ENCODE measurements around the gene EEF1G. TPM values are rescaled to one million over a fixed set of nuclear protein-coding genes. Genes with fewer than 3 reads are reported as not detected.

Gene EEF1G
- total RNA-seq, 1 experiment from 2014 or later = 3,525 TPM

- in situ Hi-C loops (cut with HindIII; ENCODE audit: low sequenced_read_pairs) = no loop called here
- peak; percentile 58 for DNase-seq (ENCODE audit: low spot score)
Observed at GRCh38 chr11:62545437-62546243, 28.1 kb downstream of the EEF1G start.

GRCh38 chr11:62544581-62545436, 28.9 kb downstream of the EEF1G start:
- in situ Hi-C loops (cut with HindIII; ENCODE audit: low sequenced_read_pairs) = no loop called here
- no peak for DNase-seq (ENCODE audit: low spot score)

DNA sequence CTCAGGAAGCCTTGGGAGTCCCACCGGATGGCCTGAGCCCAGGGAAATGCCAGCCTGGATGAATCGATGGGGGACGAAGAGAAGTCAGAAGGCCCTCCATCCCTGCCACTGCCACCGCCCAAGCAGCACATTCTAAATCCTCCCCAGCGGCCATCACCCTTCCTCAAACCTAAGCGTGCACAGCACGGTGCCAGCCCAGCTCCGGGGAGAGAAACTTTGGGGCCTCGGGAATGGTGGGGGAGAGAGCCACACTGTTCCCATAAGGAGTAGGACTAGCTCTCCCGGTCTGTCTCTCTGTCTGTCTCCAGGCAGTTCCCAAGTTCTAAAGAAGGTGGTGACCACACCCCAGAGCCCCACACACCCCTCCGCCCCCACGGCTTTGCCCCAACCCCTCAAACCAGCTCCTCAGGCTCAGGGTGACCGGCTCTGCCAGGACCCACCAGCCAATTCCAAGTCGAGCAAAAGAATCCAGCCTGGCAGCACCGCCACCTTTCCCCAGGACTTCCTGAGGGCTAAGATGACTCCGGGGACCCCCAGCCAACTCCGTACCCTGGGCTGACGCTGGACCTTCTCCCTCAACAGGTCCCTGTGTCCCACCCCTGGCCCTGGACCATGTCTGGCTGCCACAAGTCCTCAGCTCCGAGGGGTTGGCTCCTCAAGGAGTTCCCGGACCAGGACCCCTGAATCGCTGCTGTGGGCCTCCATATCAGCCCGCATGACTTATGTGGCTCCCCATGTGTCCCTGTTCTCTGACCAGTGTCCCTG, 29.8 kb downstream of the EEF1G start:
- no peak for DNase-seq (ENCODE audit: low spot score)
- in situ Hi-C loops (cut with HindIII; ENCODE audit: low sequenced_read_pairs) = no loop called here

DNA sequence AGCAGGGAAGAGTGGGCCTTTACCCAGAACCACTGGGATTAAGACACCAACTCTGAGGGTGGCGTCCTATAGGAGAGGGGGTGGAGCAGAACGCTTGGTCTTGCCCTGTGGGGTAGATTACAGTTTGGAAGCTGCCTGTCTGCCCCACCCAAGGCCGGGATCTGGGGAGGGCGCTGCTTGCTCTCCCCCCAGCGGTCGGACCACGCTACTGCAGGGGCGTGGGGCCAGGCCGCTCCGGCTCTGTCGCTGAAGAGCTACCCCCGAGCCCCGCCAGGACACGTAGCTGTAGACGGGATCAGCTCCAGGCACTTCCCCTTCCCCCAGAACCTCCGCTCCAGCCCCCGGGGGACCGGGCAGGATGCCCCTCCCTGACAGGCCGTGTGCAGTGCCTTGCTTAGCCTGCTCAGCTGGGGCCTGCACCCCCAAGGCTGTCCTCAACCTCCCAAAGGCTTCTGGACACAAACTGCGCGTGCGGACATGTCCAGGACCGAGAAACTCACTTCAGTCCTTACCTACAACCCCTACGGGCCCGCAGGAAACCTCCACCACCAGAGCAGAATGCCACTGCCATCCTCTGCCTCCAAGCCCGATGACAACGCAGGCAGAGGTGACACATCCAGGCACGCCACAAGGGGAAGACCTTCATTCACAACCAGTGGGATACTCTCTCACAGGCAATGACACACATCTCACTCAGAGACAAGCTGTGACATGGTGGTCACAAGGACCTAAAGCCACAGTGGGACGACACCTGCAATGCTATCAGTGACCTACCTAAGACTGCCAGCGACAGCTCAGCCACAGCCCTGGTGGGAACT, 30.7 kb downstream of the EEF1G start:
- peak; percentile 66 for DNase-seq (ENCODE audit: low spot score)
- in situ Hi-C loops (cut with HindIII; ENCODE audit: low sequenced_read_pairs) = no loop called here

GRCh38 chr11:62542111-62542745, 31.5 kb downstream of the EEF1G start:
- in situ Hi-C loops (cut with HindIII; ENCODE audit: low sequenced_read_pairs) = no loop called here
- no peak for DNase-seq (ENCODE audit: low spot score)

DNA sequence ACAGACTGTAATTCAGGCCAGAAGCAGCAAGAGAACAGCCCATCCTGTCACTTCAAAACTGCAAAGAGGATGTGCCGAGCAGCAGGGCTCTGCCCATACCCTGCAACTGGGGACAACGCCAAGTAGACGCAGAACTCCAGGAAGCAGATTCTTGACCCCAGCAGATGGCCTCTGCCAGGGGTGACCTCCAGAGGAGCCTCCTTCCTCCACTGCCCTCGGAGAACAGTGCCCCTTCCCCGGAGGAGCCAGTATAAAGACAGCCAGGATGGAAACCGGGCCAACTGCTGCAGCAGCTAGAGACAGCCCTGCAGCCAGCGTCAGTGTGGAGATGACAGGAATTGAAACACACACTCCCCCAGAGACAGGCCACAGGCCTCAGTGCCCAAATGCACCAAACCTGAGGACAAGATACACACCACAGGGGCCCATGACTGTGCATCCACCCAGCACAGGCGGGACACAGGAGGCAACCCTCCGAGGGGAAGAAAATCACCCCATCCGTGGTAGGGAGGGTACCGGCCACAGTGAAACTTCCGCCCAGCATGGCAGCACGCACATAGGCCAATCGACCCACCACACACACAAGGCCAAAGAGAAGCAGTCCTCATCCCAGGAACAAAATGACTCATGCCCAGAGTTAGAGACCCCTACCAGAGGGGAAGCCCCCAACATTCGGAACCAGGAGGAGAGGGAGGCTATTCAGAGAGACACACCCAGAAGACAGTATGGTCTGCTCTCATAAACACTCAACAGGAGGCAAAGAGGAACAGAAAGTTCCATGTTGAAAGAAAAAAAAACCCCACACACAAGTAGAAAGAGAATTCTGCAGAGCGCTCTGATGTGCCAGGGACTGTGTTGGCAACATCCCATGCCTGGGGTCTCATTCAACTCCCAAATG, 32.6 kb downstream of the EEF1G start:
- in situ Hi-C loops (cut with HindIII; ENCODE audit: low sequenced_read_pairs) = no loop called here
- DNase-seq (ENCODE audit: low spot score) = no peak

DNA sequence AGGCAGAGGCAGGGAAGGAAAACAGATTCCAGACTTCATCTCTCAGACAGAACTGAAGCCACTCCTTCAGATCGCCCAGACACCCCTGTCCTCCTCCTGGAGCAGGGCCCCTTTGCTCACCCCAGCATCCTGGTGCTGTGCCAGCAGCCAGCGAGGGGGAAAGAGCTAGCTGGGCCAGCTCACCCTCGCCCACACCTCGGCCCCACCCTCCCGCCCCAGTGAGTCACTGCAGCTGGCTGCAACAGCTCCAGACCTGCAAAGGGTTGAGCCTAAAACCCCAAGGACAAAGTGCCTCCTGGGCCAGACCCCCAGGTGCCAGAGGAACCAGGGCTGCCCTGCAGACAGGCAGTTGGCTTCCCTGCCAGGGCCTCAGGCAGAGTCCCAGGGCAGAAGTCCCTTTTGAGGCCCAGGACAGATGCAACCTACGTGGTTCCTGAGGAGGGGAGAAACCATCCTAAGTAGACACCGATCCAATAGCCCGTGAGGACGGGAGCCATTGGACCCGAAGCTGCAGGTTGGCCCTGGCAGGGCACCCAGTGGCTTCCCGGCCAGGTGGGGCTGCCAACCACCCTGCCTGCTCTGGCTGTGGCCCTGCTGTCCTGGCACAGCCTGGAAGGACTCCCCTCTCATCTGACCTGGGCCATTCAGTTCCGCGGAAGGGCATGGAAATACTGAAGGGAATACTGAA, 34.3 kb downstream of the EEF1G start:
- no peak for DNase-seq (ENCODE audit: low spot score)
- in situ Hi-C loops (cut with HindIII; ENCODE audit: low sequenced_read_pairs) = no loop called here

- in situ Hi-C loops (cut with HindIII; ENCODE audit: low sequenced_read_pairs) = no loop called here
Observed at GRCh38 chr11:62538470-62539237, 35.0 kb downstream of the EEF1G start.

DNA sequence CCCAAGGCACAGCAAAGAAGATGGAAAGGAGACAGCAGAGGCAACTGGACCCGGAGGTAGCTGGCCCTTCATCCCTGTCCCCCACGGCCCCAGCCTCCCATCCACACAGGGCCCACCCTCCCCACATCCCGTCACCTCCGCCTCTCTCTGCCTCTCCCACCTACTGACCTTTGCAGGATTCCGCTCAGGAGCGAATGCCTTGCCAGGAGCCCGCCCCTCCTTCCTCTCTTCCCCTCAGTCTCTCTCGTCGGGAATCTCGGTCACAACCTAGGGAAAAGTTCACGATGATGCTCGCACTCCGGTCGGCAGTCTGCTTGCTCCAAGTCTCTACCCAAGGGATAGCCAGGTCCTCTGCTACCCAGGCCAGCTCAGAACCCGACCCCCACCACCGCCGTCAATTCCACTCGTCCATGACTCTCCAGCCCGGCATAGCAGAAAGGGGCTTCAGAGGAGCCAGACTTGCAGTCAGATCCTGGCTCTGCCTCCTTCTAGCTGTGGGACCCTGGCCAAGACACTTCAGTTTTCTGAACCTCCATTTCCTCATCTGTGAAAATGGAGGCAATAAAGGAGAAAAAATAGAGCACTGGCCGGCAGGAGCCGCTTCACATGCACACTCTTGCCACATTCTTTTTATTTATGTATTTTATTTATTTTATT, 37.3 kb downstream of the EEF1G start:
- in situ Hi-C loops (cut with HindIII; ENCODE audit: low sequenced_read_pairs) = no loop called here
- DNase-seq (ENCODE audit: low spot score) = no peak

More at GRCh38 chr11:62538470-62539237, 35.0 kb downstream of the EEF1G start:
- DNase-seq (ENCODE audit: low spot score) = no peak

GRCh38 chr11:62535802-62536201, 37.9 kb downstream of the EEF1G start:
- in situ Hi-C loops (cut with HindIII; ENCODE audit: low sequenced_read_pairs) = no loop called here
- DNase-seq (ENCODE audit: low spot score) = no peak

DNA sequence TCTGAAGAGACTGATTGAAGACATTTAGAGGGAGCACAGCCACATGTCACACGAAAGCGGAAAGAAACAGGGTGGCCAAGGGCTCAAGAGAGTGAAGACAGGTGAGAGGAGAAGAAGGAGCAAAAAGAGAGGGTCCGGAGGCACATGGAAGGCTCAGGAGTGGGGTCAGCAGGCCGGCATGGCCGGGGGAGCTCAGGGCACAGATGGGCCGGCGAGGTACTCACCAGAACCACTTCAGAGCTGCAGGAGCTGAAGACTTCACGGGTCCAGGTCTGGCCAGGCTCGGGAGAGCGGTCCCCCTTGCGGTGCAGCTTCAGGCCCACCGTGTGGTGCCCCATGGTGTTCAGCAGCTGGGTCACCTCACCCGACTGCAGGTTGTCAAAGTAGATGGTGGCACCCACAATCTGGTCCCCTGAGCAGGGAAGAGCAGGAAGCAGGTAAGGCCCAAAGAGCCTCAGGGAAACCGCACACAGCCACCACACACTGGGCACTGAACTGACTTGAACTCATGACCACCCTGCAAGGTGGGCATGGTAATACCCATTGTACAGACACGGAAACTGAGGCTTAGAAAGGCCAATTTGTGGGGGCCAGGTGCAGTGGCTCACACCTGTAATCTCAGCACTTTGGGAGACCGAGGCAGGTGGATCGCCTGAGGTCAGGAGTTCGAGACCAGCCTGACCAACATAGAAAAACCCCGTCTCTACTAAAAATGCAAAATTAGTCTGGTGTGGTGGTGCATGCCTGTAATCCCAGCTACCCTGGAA, 38.7 kb downstream of the EEF1G start:
- in situ Hi-C loops (cut with HindIII; ENCODE audit: low sequenced_read_pairs) = no loop called here

GRCh38 chr11:62532096-62532495, 41.6 kb downstream of the EEF1G start:
- in situ Hi-C loops (cut with HindIII; ENCODE audit: low sequenced_read_pairs) = no loop called here
- DNase-seq (ENCODE audit: low spot score) = no peak

More for the DNA sequence above, 38.7 kb downstream of the EEF1G start:
- DNase-seq (ENCODE audit: low spot score) = no peak

DNA sequence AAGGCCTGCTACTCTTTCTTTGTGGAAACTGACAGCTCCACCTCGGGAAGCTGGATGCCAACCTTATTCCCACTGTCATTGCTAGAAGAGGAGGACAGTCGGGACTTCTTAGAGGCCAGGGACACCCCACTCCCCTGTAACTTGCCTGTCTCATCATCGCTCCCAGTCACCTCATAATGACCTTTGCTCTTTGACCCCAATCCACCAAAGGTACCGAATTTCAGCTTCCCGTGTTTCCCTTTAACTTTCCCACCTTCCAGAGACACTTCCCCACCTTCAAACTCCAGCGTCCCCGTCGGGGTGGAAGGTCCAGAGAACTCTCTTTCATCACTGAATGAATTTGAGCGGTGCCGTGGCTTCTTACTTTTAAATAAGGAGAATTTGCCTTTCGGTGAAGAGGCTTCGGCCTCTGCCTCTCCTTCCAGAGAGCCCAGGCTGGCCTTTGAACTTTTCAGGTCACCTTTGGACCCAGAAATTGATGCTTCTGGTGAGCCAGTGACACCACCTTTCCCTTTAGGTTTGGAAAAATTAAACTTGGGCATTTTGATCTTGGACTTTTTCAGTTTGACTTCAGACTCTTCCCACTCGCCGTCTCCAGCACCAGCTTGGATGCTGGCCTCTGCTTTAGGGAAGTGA, 56.8 kb downstream of the EEF1G start:
- in situ Hi-C loops (cut with HindIII; ENCODE audit: low sequenced_read_pairs) = loop anchor here (25.0 kb wide), 1 partner anchor 305 kb away; the partner anchor contains the start of gene SCGB2A1
- DNase-seq (ENCODE audit: low spot score) = no peak

GRCh38 chr11:62514151-62514550, 59.5 kb downstream of the EEF1G start:
- no peak for DNase-seq (ENCODE audit: low spot score)
- in situ Hi-C loops (cut with HindIII; ENCODE audit: low sequenced_read_pairs) = loop anchor here (25.0 kb wide), 1 partner anchor 302 kb away; the partner anchor contains the start of gene SCGB2A1
